HG03139 (cell line): ENCODE data around the gene ZNF575.
A peak's percentile ranks its signal among the peaks of the same experiment; 100 is the strongest.

Experiments
- ATAC-seq: cut with Tn5 transposase; IDR thresholded peaks from one replicate; pipeline ENCODE4 v1.9.1; 2021; ENCODE audit not compliant: unreplicated experiment

ZNF575 gene

GRCh38 chr19:43569657-43570056 lies 36.7 kb downstream of the ZNF575 start:
- no peak for ATAC-seq

GRCh38 chr19:43570174-43570791 lies 37.3 kb downstream of the ZNF575 start:
- ATAC-seq: no peak

DNA sequence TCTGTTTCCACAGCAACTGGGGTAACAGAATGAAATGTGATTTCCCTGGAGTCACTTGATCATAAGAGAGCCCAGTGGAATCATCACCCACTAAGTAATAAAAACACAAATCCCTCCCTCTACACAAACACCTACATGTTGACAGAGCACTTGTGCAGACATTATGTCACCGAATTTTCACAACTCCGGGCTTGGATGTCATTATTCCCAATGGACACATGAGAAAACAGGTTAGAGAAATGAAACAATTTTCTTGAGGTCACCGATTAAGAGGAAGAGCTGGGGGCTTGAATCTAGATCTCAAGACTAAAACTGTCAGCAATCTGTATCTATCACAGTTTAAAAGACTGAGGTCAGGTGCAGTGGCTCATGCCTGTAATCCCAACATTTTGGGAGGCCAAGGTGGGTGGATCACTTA lies 39.2 kb downstream of the ZNF575 start:
- ATAC-seq: no peak

GRCh38 chr19:43574424-43575155 lies 41.6 kb downstream of the ZNF575 start:
- no peak for ATAC-seq

DNA sequence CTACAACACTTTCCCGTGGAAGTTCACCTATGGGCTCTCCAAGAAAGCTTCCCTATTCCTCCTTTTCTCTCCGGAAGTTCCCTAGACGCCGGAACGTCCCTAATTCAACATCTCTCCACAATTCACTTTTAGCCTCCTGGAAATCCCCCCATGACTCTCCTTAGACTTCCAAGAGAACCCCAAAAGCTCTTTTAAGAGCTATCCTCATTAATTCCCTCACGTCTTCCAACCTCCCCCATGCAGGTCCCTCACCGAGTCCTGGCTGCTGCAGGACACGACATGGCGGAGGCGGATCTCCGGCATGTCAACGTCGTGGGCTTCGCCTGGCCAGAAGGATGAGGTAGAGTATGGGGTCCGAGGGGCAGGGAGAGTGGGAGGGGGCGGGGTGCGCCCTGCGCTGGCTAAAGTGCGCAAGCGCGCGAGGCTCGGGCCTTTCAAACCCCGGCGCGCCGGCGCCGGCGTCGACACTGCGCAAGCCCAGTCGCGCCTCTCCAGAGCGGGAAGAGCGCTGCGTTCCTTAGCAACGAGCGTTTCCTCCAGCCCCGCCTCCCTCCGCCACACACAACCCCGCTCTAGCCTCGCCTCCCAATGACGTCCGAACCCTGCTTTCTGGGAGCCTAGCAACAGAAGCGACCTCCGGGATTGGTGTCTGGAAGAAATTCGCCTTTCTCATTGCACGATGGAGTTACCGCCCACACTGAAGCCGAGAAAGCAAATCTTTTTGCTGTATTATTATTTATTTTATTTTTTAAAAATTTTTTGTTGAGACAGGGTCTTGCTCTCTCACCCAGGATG lies 42.4 kb downstream of the ZNF575 start, which contains the start of the genes PINLYP and XRCC1:
PINLYP (plus strand) TSS at position 646 of the 795 bp plus-strand sequence. CDS start 1,391 bp downstream, outside the sequence.
XRCC1 (minus strand) TSS at position 372 of the 795 bp plus-strand sequence; CDS start at position 303, 69 bp downstream.
- peak; percentile 94 for ATAC-seq

- ATAC-seq: no peak
Measured at GRCh38 chr19:43575955-43576878, 43.2 kb downstream of the ZNF575 start.

GRCh38 chr19:43578787-43579186 lies 45.8 kb downstream of the ZNF575 start:
- ATAC-seq: no peak

- no peak for ATAC-seq
Measured at GRCh38 chr19:43581467-43581866, 48.5 kb downstream of the ZNF575 start.

- no peak for ATAC-seq
Measured at GRCh38 chr19:43582495-43582894, 49.5 kb downstream of the ZNF575 start.

- ATAC-seq: no peak
Measured at GRCh38 chr19:43584484-43584883, 51.5 kb downstream of the ZNF575 start.
